ENCODE results near the gene PRKAA2. TPM values are rescaled to one million over a fixed set of nuclear protein-coding genes. Genes with fewer than 3 reads are reported as not detected.

PRKAA2 gene
- total and polyA plus RNA-seq, 2 of the 13 experiments (the other 11 are each of a cell fraction or from before 2014, with no cell fraction given), result 6.0 to 7.5 TPM

DNA sequence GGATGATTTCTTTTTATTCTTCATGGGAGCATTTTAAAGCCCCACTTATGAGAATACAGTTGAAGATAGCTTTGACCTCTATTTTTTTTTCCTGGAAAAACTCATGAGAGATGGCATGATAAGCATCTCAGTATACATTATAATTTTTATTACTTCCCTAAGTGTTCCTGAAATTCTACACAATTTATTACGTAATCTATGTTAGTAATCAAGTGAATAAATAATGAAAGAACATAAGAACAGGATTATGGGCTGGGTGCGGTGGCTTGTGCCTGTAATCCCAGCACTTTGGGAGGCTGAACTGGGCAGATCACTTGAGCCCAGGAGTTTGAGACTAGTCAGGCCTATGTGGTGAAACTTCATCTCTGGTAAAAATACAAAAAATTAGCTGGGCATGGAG lies 13.2 kb upstream of the PRKAA2 start:
- Histone ChIP-seq H4K20me1 (ENCODE audit: insufficient read depth, low read length) (no peaks in the 10 kb centered on the region), H3K4me1 (ENCODE audit: insufficient read depth, low read length) (peaks cover 10% of the 10 kb centered on the region), H3K36me3 (replicated peaks in 1 of 2; ENCODE audit: control insufficient read depth in 1 of 2, insufficient read depth in 2 of 2, low read length in 2 of 2) (no peaks in the 10 kb centered on the region), H3K27me3 (ENCODE audit: control insufficient read depth in 1 of 2, insufficient read depth in 2 of 2, low read length in 2 of 2) (no peaks in the 10 kb centered on the region), H3K4me3 (replicated peaks in 1 of 3; ENCODE audit: insufficient read depth in 1 of 3, low read depth in 2 of 3, low read length in 3 of 3) (no peak overlapping the region), H3K79me2 (ENCODE audit: insufficient read depth, low read length) (no peaks in the 10 kb centered on the region), H3K9me3 (ENCODE audit: low read length) (no peaks in the 10 kb centered on the region), H3K4me2 (ENCODE audit: low read depth, low read length) (no peak overlapping the region), H2AFZ (ENCODE audit: low read length) (no peak overlapping the region), H3K9ac (ENCODE audit: insufficient read depth, low read depth, low read length) (no peak overlapping the region), H3K27ac (ENCODE audit: extremely low read length, insufficient read depth, low read length) (no peak overlapping the region)
- no TSS peak for BruUV-seq (replicated peaks)
- intact Hi-C loops (cut with micrococcal nuclease; ENCODE audit: unreplicated experiment), result no loop called here
- no peak for ATAC-seq
- CTCF ChIA-PET (ENCODE audit: low intra/inter-chr PET ratio, low total read pairs), result no interaction called here
- POLR2A ChIA-PET, result no interaction called here
- no peak for FAIRE-seq
- DNase-seq (ENCODE audit: low spot score), result no peak
- in situ Hi-C loops (cut with HindIII; ENCODE audit: extremely low pct_ligation_motif_present, low pct_unique_long_range_greater_than_20kb), result no loop called here
- TF ChIP-seq CEBPB (IDR thresholded peaks at IDR 0.05; ENCODE audit: borderline replicate concordance, low read depth, low read length), result 0 out of 2 replicates have a peak, but pooled peaks have one; percentile 21
- TF ChIP-seq, protein P1, sequence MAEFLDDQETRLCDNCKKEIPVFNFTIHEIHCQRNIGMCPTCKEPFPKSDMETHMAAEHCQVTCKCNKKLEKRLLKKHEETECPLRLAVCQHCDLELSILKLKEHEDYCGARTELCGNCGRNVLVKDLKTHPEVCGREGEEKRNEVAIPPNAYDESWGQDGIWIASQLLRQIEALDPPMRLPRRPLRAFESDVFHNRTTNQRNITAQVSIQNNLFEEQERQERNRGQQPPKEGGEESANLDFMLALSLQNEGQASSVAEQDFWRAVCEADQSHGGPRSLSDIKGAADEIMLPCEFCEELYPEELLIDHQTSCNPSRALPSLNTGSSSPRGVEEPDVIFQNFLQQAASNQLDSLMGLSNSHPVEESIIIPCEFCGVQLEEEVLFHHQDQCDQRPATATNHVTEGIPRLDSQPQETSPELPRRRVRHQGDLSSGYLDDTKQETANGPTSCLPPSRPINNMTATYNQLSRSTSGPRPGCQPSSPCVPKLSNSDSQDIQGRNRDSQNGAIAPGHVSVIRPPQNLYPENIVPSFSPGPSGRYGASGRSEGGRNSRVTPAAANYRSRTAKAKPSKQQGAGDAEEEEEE (CRISPR knock-in tag; IDR thresholded peaks at IDR 0.05; ENCODE audit: borderline replicate concordance), result no peak
- 66% methylated on average over 2 of the region's 2 CpGs for WGBS (ENCODE audit: low lambda C conversion rate)

DNA sequence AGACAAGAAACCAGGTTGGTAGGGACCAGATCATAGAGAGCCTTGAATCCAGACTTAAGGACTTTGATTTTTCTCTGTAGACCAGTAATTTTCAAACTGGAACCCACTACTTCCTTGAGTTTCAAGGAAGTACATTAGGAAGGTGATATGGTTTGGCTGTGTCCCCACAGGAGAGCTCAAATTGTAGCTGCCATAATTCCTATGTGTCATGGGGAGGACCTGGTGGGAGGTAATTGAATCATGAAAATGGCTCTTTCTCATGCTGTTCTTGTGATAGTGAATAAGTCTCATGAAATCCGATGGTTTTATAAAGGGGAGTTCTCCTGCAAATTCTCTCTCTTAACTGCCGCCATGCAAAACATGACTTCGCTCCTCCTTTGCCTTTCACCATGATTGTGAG lies 10.1 kb upstream of the PRKAA2 start:
- Histone ChIP-seq H3K36me3 (replicated peaks in 1 of 2; ENCODE audit: control insufficient read depth in 1 of 2, insufficient read depth in 2 of 2, low read length in 2 of 2) (no peaks in the 10 kb centered on the region), H3K27me3 (ENCODE audit: control insufficient read depth in 1 of 2, insufficient read depth in 2 of 2, low read length in 2 of 2) (no peaks in the 10 kb centered on the region), H3K27ac (ENCODE audit: extremely low read length, insufficient read depth, low read length) (no peak overlapping the region), H3K4me3 (replicated peaks in 1 of 3; ENCODE audit: insufficient read depth in 1 of 3, low read depth in 2 of 3, low read length in 3 of 3) (no peak overlapping the region), H3K9me3 (ENCODE audit: low read length) (no peaks in the 10 kb centered on the region), H4K20me1 (ENCODE audit: insufficient read depth, low read length) (no peaks in the 10 kb centered on the region), H3K4me2 (ENCODE audit: low read depth, low read length) (no peak overlapping the region), H3K9ac (ENCODE audit: insufficient read depth, low read depth, low read length) (no peak overlapping the region), H3K4me1 (ENCODE audit: insufficient read depth, low read length) (peaks cover 19% of the 10 kb centered on the region), H2AFZ (ENCODE audit: low read length) (no peak overlapping the region), H3K79me2 (ENCODE audit: insufficient read depth, low read length) (no peaks in the 10 kb centered on the region)
- no peak for TF ChIP-seq TOE1 (CRISPR knock-in tag; IDR thresholded peaks at IDR 0.05)
- TF ChIP-seq MZF1 (CRISPR knock-in tag; IDR thresholded peaks at IDR 0.05; ENCODE audit: borderline replicate concordance), result no peak
- no peak for TF ChIP-seq ZNF329 (CRISPR knock-in tag; IDR thresholded peaks at IDR 0.05; ENCODE audit: low read depth)
- no peak for TF ChIP-seq SIX1 (CRISPR knock-in tag; IDR thresholded peaks at IDR 0.05; ENCODE audit: borderline replicate concordance)
- TF ChIP-seq HNF4A (CRISPR knock-in tag; IDR thresholded peaks at IDR 0.05), result no peak
- TF ChIP-seq SMAD1 (CRISPR knock-in tag; IDR thresholded peaks at IDR 0.05; ENCODE audit: borderline replicate concordance, low read depth), result no peak
- no peak for TF ChIP-seq ZZZ3 (CRISPR knock-in tag; IDR thresholded peaks at IDR 0.05; ENCODE audit: borderline replicate concordance)
- no peak for TF ChIP-seq ZNF605 (CRISPR knock-in tag; IDR thresholded peaks at IDR 0.05)
- no peak for TF ChIP-seq ZNF180 (CRISPR knock-in tag; IDR thresholded peaks at IDR 0.05; ENCODE audit: borderline replicate concordance, low read depth)
- TF ChIP-seq, protein P2, sequence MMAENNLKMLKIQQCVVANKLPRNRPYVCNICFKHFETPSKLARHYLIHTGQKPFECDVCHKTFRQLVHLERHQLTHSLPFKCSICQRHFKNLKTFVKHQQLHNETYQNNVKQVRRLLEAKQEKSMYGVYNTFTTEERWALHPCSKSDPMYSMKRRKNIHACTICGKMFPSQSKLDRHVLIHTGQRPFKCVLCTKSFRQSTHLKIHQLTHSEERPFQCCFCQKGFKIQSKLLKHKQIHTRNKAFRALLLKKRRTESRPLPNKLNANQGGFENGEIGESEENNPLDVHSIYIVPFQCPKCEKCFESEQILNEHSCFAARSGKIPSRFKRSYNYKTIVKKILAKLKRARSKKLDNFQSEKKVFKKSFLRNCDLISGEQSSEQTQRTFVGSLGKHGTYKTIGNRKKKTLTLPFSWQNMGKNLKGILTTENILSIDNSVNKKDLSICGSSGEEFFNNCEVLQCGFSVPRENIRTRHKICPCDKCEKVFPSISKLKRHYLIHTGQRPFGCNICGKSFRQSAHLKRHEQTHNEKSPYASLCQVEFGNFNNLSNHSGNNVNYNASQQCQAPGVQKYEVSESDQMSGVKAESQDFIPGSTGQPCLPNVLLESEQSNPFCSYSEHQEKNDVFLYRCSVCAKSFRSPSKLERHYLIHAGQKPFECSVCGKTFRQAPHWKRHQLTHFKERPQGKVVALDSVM (CRISPR knock-in tag; IDR thresholded peaks at IDR 0.05), result no peak
- no peak for TF ChIP-seq AGO2 (optimal IDR thresholded peaks at IDR 0.05; ENCODE audit: low read depth, low read length)
- DNase-seq (ENCODE audit: low spot score) (no peak), FAIRE-seq (no peak), ATAC-seq (no peak)
- no TSS peak for BruUV-seq (replicated peaks)
- ChIA-PET CTCF (ENCODE audit: low intra/inter-chr PET ratio, low total read pairs) (no interaction called here), POLR2A (no interaction called here)
- in situ Hi-C loops (cut with HindIII; ENCODE audit: extremely low pct_ligation_motif_present, low pct_unique_long_range_greater_than_20kb) (no loop called here), intact Hi-C loops (cut with micrococcal nuclease; ENCODE audit: unreplicated experiment) (no loop called here)
- 68% methylated on average over 3 of the region's 3 CpGs for WGBS (ENCODE audit: low lambda C conversion rate)

All from HepG2 (cell line).